ENCODE results near the gene TGFBR3L.

DNA sequence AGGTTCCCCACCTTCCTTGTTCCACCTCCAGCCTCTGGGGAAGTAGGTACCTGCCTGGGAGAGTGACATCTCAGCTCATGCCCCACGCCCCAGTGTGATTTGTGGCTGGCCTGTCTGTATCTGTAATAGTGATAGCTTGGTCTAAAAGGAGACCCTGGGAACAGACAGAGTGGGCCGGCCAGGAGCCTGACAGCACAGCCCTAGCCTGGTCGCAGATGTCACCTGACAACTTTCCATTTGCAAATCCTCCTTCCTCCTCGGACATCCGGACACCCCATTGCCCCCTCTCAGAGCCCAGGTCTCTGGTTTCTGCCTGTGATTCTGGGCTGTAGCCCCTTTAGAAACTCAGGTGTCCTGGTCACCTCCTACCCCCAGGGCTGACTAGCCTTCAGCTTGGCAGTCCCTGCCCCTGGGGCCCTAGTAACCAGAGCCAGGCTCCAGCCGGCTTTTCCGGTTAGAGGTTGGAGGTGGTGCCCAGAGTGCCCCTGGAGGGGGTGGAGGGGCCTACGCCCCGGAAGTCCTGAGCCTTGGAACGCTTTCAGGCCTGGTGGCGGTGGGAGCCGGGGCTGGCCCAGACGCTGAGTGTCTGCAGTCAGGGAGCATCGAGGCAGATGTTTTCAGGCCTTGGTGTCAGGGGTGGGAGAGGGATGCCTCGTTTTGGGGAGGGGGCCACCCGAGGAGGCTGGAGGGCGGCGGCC is 19.9 kb upstream of the TGFBR3L start:
- no peak for TF ChIP-seq POLR2A (IDR thresholded peaks at IDR 0.05; ENCODE audit: low read depth, low read length)
- no peak for TF ChIP-seq POLR2AphosphoS5 (IDR thresholded peaks at IDR 0.05; ENCODE audit: low read depth, low read length)
